NCI-H187 (cell line): ENCODE measurements around the gene NBAS.

Experiments
- DNase-seq, 2 experiments: peaks; one replicate each; lab custom pipeline; 2025; lab: John Stamatoyannopoulos, UW

Gene NBAS

GRCh38 chr2:15205562-15205961, 355.6 kb downstream of the NBAS start:
- no peak for DNase-seq

GRCh38 chr2:15201009-15201408, 360.1 kb downstream of the NBAS start:
- no peak for DNase-seq

- DNase-seq: no peak
Measured at GRCh38 chr2:15200581-15200980, 360.6 kb downstream of the NBAS start.

- no peak for DNase-seq
Measured at GRCh38 chr2:15198051-15198450, 363.1 kb downstream of the NBAS start.

- no peak for DNase-seq
Measured at GRCh38 chr2:15195813-15196212, 365.3 kb downstream of the NBAS start.

GRCh38 chr2:15191789-15192188, 369.3 kb downstream of the NBAS start:
- DNase-seq: no peak

- DNase-seq: no peak
Measured at GRCh38 chr2:15189216-15189615, 371.9 kb downstream of the NBAS start.

GRCh38 chr2:15187702-15188101, 373.4 kb downstream of the NBAS start:
- DNase-seq: no peak

GRCh38 chr2:15186118-15186517, 375.0 kb downstream of the NBAS start:
- no peak for DNase-seq

GRCh38 chr2:15184491-15184890, 376.6 kb downstream of the NBAS start:
- DNase-seq: no peak

- DNase-seq: no peak
Measured at GRCh38 chr2:15182275-15182674, 378.9 kb downstream of the NBAS start.

- no peak for DNase-seq
Measured at GRCh38 chr2:15181092-15181745, 379.9 kb downstream of the NBAS start.

GRCh38 chr2:15180379-15180778, 380.8 kb downstream of the NBAS start:
- DNase-seq: no peak

GRCh38 chr2:15178946-15179345, 382.2 kb downstream of the NBAS start:
- no peak for DNase-seq

- no peak for DNase-seq
Measured at GRCh38 chr2:15177103-15177502, 384.0 kb downstream of the NBAS start.

GRCh38 chr2:15176604-15177003, 384.5 kb downstream of the NBAS start:
- DNase-seq: no peak

GRCh38 chr2:15174567-15174966, 386.6 kb downstream of the NBAS start:
- no peak for DNase-seq

- no peak for DNase-seq
Measured at GRCh38 chr2:15173501-15173900, 387.6 kb downstream of the NBAS start.

GRCh38 chr2:15172825-15173224, 388.3 kb downstream of the NBAS start:
- DNase-seq: no peak

- DNase-seq: no peak
Measured at GRCh38 chr2:15170070-15170775, 390.9 kb downstream of the NBAS start.

GRCh38 chr2:15169326-15170069, 391.6 kb downstream of the NBAS start:
- no peak for DNase-seq

GRCh38 chr2:15168116-15168515, 393.0 kb downstream of the NBAS start:
- DNase-seq: no peak

- DNase-seq: no peak
Measured at GRCh38 chr2:15166878-15167277, 394.3 kb downstream of the NBAS start.
